Endometrial microvascular endothelial cells (primary cell): ENCODE measurements around the gene ATP13A5. TPM values are rescaled to one million over a fixed set of nuclear protein-coding genes. Genes with fewer than 3 reads are reported as not detected.

Experiments
- in situ Hi-C: cut with HindIII; loops from 2 replicates; pipeline ENCODE4 v1.10.0; 2017; ENCODE audit warnings: low sequenced_read_pairs, low pct_unique_long_range_greater_than_20kb; ENCODE audit errors: inconsistent ontology term
- total RNA-seq: library from RNA; depleted of rRNA; stranded (reverse); fragments of >200 nt; gene quantifications from one replicate; pipeline ENCODE4 v1.2.3, GENCODE V29; 2015; ENCODE audit errors: inconsistent ontology term

The ATP13A5 gene
- not detected for total RNA-seq

GRCh38 chr3:193378706-193379105 is at the start of gene ATP13A5:
Gene ATP13A5 (minus strand): TSS chr3:193378753. CDS start chr3:193378725, 28 bp downstream.
- in situ Hi-C loops = no loop called here

GRCh38 chr3:193418576-193419373 is 40.2 kb upstream of the ATP13A5 start:
- in situ Hi-C loops = no loop called here

DNA sequence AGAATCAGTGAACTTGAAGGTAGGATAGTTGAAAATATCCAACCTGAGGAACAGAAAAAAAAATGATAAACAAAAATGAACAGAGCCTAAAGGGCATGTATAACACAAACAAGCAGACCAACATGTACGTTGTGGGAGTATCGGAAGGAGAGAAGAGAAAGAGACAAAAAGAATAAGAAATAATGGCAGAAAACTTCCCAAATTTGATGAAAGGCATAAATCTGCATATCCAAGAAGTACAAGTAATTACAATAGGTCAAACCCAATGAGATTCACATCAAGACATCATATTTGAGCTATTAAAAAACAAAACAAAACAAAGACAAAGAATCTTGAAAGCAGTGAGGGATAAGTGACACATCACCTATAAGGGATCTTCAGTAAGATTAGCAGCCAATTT is 38.1 kb upstream of the ATP13A5 start:
- in situ Hi-C loops = no loop called here

- in situ Hi-C loops = no loop called here
Measured at GRCh38 chr3:193407688-193408087, 29.1 kb upstream of the ATP13A5 start.

DNA sequence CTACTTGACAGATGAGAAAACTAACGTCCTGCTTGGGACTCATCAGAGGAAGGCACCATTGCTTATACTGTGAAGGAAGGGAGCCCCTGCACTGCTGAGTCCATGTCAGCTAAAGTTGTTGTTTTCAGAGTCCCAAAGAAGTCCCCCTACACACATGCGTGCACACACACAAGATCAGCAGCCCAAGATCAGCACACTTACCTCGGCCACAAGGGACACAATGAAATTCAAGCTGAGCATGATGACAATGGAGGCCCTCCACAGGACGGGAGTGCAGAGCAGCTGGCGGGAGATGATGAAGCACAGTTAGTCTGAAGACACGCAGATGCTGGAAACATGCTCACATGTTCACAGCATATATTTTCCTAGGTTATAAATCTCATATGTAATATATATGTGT is 28.6 kb upstream of the ATP13A5 start:
- in situ Hi-C loops = no loop called here

DNA sequence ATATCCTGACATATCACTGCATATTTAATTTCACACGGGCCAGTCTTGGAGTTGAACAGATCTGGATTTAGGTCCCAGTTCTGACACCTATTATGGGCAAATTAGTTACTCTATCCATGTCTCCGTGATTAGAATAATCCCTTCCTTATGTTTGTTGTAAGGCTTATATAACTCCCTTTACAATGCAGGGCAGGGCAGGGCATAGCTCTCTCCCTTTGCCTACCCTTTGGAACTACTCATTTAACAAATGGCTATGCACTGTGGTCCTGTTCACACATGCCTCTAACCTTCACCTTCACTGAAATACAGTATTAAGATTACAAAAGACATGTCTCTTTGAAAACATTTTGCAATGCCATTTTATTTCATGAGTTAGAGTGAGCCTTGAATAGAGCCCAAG is 24.8 kb upstream of the ATP13A5 start:
- in situ Hi-C loops = no loop called here

DNA sequence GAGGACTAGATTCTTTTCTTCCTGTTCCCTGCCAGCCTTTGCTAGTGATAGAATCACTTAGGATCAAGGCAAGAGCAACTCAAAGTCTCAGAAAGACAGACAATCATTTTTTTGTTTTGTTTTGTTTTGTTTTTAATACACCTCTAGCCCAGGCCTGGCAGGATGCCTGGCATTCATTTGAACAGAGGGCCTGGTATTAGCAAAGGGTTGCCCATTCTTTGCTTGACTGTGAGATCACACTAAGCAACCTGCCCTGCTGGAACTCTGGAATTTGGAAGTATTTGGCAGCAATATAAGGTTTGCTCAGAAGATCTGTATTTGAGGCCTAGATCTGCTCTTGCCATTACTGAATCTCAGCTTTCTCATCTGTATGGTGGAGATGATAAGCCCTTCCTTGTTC is 21.8 kb upstream of the ATP13A5 start:
- in situ Hi-C loops = no loop called here

DNA sequence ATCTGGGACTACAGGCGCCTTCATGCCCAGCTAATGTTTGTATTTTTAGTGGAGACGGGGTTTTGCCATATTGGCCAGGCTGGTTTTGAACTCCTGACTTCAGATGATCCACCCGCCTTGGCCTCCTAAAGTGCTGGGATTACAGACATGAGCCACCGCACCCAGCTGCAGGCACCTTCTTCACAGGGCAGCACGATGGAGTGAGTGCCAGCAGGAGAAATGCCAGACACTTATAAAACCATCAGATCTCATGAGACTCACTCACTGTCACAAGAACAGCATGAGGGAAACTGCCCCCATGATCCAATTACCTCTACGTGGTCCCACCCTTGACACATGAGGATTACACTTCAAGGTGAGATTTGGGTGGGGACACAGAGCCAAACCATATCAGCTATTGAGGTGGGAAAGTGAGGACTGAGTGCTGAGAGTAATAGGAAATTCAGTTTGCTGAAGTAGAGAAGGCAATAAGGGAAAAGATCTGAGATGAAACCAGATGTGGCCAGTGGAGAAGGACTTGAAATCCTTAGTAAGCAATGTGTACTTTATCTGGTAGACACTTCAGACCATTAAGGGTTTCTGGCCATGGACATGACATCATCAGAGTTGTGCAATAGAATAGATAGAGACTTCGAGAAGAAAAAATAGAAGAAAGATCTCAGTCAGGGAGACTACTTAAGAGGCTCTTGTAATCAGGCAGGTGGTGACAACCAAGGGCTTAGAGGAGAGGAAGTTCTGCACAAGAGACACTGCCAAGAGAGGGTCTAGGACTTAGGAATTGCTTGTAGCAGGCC is 18.1 kb upstream of the ATP13A5 start:
- in situ Hi-C loops = no loop called here

DNA sequence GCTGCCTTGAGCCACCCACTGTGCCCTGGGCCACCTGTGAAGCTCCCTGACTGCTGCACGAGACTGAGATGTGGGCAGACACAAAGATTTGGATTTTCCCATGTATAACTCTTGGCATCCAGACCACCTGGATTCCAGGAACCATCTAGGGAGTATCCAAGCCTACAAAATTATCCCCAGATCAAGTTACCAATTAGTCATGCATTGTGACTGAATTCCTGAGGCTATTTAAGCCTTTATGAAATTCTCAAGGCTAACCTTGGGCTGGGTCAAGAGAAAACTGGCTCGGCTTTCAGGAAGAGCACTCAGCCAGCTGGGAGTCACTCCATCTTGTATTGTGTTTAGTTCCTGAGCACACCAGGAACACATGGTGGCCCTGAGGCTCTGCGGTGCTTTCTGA is 13.3 kb upstream of the ATP13A5 start:
- in situ Hi-C loops = no loop called here

- in situ Hi-C loops = no loop called here
Measured at GRCh38 chr3:193389335-193389734, 10.8 kb upstream of the ATP13A5 start.

DNA sequence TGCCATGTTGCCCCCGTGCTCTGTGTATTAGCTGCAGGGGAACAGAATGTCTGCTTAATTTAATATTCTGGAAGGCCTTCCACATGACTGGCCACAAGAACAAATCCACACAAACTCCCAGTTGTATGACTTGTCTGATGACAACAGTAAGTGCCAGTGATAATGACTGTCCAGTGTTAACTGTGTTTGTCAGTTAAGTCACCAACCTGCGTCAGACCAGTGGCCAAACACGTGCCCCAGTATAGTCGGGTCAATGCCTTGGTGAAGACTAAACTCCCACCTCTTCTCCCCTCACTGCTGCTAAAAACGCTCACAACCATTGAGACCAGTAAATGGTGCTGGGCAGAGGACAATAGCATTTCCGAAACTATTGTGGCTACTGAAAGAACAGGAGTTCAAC is 9.8 kb upstream of the ATP13A5 start:
- in situ Hi-C loops = no loop called here

- in situ Hi-C loops = no loop called here
Measured at GRCh38 chr3:193387596-193387995, 9.0 kb upstream of the ATP13A5 start.

DNA sequence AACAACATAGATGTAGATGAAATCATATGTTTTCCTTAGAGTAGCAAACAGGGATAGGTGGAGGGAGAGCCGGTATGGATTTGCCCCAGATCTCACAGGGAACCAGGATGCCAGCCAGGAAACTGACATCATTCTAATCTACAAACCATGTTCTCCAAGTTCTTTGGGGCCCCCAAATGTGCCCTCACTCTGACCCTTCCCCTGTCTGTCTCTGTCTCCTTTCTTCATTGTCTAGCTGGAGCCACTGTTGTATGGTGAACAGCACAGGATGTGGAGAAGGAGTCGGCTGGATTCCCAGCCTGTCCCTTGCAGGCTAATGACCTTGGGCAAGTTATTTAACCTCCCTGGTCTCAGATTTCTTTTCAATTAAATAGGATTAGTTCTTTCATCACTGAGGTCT is 962 bp downstream of the ATP13A5 start:
- in situ Hi-C loops = no loop called here

- in situ Hi-C loops = no loop called here
Measured at GRCh38 chr3:193375614-193376013, 2.9 kb downstream of the ATP13A5 start.

- in situ Hi-C loops = no loop called here
Measured at GRCh38 chr3:193372783-193373182, 5.8 kb downstream of the ATP13A5 start.

- in situ Hi-C loops = no loop called here
Measured at GRCh38 chr3:193367868-193368267, 10.7 kb downstream of the ATP13A5 start.

DNA sequence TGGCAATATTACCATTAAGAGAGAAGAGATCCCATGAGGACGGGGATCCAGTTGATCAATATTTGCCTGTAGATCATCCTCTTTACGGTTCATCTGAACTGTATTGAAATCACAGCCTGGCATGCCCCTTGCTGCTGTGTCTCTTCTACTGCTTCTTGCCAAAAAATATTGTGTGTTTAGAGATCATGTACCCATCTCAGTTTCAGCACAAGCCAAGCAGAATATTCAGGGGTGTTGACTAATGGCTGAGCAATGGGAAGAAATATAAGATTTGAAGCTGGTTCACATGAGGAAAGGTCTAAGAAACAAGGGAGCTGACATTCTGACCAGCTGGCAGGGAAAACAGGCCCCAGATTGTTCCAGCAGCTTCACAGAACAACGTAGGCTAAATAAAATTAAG is 21.3 kb downstream of the ATP13A5 start:
- in situ Hi-C loops = no loop called here

- in situ Hi-C loops = no loop called here
Measured at GRCh38 chr3:193354423-193354822, 24.1 kb downstream of the ATP13A5 start.

DNA sequence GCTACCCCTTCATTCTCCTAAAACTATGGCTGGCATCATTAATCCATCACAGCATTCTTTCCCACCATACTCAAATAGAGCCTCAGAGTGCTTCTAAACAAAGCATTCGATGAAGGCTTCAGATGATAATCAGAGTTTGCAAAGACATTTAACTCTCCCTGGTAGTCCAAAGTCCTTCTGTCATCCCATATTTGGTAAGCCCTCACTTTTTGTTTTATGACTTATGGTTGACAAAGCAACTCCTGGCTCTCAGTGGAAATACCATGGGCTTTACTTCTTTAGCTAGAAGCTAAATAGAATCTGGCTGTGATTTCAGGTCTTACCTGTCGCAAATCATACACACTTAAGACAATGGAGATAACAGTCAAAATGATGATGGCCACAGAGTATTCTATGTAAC is 27.8 kb downstream of the ATP13A5 start:
- in situ Hi-C loops = no loop called here

GRCh38 chr3:193348686-193349085 is 29.9 kb downstream of the ATP13A5 start:
- in situ Hi-C loops = no loop called here
